H9 (cell line): ENCODE results near the gene KLF15. TPM values are rescaled to one million over a fixed set of nuclear protein-coding genes. Genes with fewer than 3 reads are reported as not detected.
A peak's percentile ranks its signal among the peaks of the same experiment; 100 is the strongest.

Experiments used
- DNase-seq: peaks from one replicate; pipeline ENCODE4 v3.0.0-alpha.2; 2017
- H2AFZ ChIP-seq: one replicate; pipeline ENCODE4 v1.6.1; 2013; ENCODE audit warnings: mild to moderate bottlenecking, low read length, control low read depth, moderate library complexity
- H2AK5ac ChIP-seq: 2 replicates; pipeline ENCODE4 v1.6.1; 2013; ENCODE audit warnings: low read length, control low read depth, mixed read lengths; ENCODE audit not compliant: insufficient read length
- H2BK120ac ChIP-seq: one replicate; pipeline ENCODE4 v1.6.1; 2013; ENCODE audit warnings: low read depth, mild to moderate bottlenecking, low read length, control low read depth, inconsistent platforms; ENCODE audit not compliant: poor library complexity, severe bottlenecking
- H2BK12ac ChIP-seq: 2 replicates; pipeline ENCODE4 v1.6.1; 2013; ENCODE audit warnings: low read length, control low read depth, mixed read lengths, low read depth; ENCODE audit not compliant: insufficient read length
- H2BK15ac ChIP-seq: 2 replicates; pipeline ENCODE4 v1.6.1; 2013; ENCODE audit warnings: low read depth, low read length, control low read depth
- H2BK20ac ChIP-seq: one replicate; pipeline ENCODE4 v1.6.1; 2013; ENCODE audit warnings: low read depth, mild to moderate bottlenecking, low read length, control low read depth, inconsistent platforms; ENCODE audit not compliant: poor library complexity, severe bottlenecking
- H2BK5ac ChIP-seq: 2 replicates; pipeline ENCODE4 v1.6.1; 2013; ENCODE audit warnings: low read length, control low read depth, mixed read lengths; ENCODE audit not compliant: insufficient read length
- H3K14ac ChIP-seq: 2 replicates; pipeline ENCODE4 v1.6.1; 2013; ENCODE audit warnings: low read length, control low read depth; ENCODE audit not compliant: insufficient read depth
- H3K18ac ChIP-seq: 2 replicates; pipeline ENCODE4 v1.6.1; 2013; ENCODE audit warnings: low read depth, mild to moderate bottlenecking, mixed read lengths, low read length, control low read depth; ENCODE audit not compliant: insufficient read length
- H3K23ac ChIP-seq: 2 replicates; pipeline ENCODE4 v1.6.1; 2013; ENCODE audit warnings: low read length, control low read depth, mixed read lengths, low read depth; ENCODE audit not compliant: insufficient read length
- H3K23me2 ChIP-seq: 2 replicates; pipeline ENCODE4 v1.6.1; 2013; ENCODE audit warnings: low read depth, mild to moderate bottlenecking, mixed read lengths, low read length, control low read depth; ENCODE audit not compliant: insufficient read length, poor library complexity, severe bottlenecking
- H3K27ac ChIP-seq: 2 replicates; pipeline ENCODE4 v1.5.1; 2013; ENCODE audit warnings: low read length, control low read depth, mixed read lengths, low read depth; ENCODE audit not compliant: insufficient read length
- H3K27me3 ChIP-seq: 2 replicates; pipeline ENCODE4 v1.6.1; 2013; ENCODE audit warnings: low read length, control low read depth, inconsistent platforms; ENCODE audit not compliant: insufficient read depth
- H3K4ac ChIP-seq: 2 replicates; pipeline ENCODE4 v1.6.1; 2013; ENCODE audit warnings: low read depth, mild to moderate bottlenecking, control low read depth, inconsistent platforms, low read length, moderate library complexity
- H3K4me1 ChIP-seq: 2 replicates; pipeline ENCODE4 v1.6.1; 2013; ENCODE audit warnings: low read length, control low read depth, inconsistent platforms; ENCODE audit not compliant: insufficient read depth
- H3K4me2 ChIP-seq: 2 replicates; pipeline ENCODE4 v1.6.1; 2013; ENCODE audit warnings: low read length, control low read depth, mixed read lengths; ENCODE audit not compliant: insufficient read length, insufficient read depth
- H3K56ac ChIP-seq: 2 replicates; pipeline ENCODE4 v1.6.1; 2013; ENCODE audit warnings: low read depth, mild to moderate bottlenecking, mixed read lengths, low read length, control low read depth; ENCODE audit not compliant: insufficient read length
- H3K79me1 ChIP-seq: 2 replicates; pipeline ENCODE4 v1.6.1; 2013; ENCODE audit warnings: low read depth, mild to moderate bottlenecking, moderate library complexity, low read length, control low read depth, inconsistent platforms; ENCODE audit not compliant: insufficient read depth, poor library complexity, severe bottlenecking
- H3K79me2 ChIP-seq: 2 replicates; pipeline ENCODE4 v1.6.1; 2013; ENCODE audit warnings: low read length, control low read depth, inconsistent platforms; ENCODE audit not compliant: insufficient read depth
- H3K9ac ChIP-seq: 2 replicates; pipeline ENCODE4 v1.6.1; 2013; ENCODE audit warnings: low read length, control low read depth, mixed read lengths; ENCODE audit not compliant: insufficient read length; ENCODE audit errors: extremely low read depth
- H3K9me3 ChIP-seq: one replicate; pipeline ENCODE4 v1.6.1; 2013; ENCODE audit warnings: low read depth, low read length, inconsistent platforms; ENCODE audit not compliant: control insufficient read depth
- H3T11ph ChIP-seq: one replicate; pipeline ENCODE4 v1.6.1; 2013; ENCODE audit warnings: mild to moderate bottlenecking, low read length, control low read depth, inconsistent platforms
- H4K20me1 ChIP-seq: one replicate; pipeline ENCODE4 v1.6.1; 2013; ENCODE audit not compliant: control insufficient read depth, insufficient read length, insufficient read depth
- H4K5ac ChIP-seq: 2 replicates; pipeline ENCODE4 v1.6.1; 2013; ENCODE audit warnings: low read depth, mild to moderate bottlenecking, mixed read lengths, low read length, control low read depth; ENCODE audit not compliant: insufficient read length
- H4K8ac ChIP-seq: replicated peaks from 2 replicates; pipeline ENCODE4 v1.6.1; 2013; ENCODE audit warnings: low read length, control low read depth, mixed read lengths, low read depth; ENCODE audit not compliant: insufficient read length
- H4K91ac ChIP-seq: 2 replicates; pipeline ENCODE4 v1.6.1; 2013; ENCODE audit warnings: low read depth, mild to moderate bottlenecking, moderate library complexity, mixed read lengths, low read length, control low read depth; ENCODE audit not compliant: insufficient read length
- H3K27ac Mint-ChIP-seq, 3 experiments: 2 replicates in 2 of 3; 3 replicates in 1 of 3; pipeline ENCODE4 v1.8.0; 2020 to 2021; ENCODE audit warnings: mixed read lengths in 3 of 3, mild to moderate bottlenecking in 1 of 3, moderate library complexity in 1 of 3
- H3K27me3 Mint-ChIP-seq: 2 replicates; pipeline ENCODE4 v1.8.0; 2021; ENCODE audit warnings: low read depth, mild to moderate bottlenecking, moderate library complexity, mixed read lengths
- H3K36me3 Mint-ChIP-seq, 3 experiments: 2 replicates in 2 of 3; 3 replicates in 1 of 3; pipeline ENCODE4 v1.8.0; 2020 to 2021; ENCODE audit warnings: low read depth in 3 of 3, mixed read lengths in 3 of 3; ENCODE audit not compliant: insufficient read depth in 1 of 3
- H3K4me1 Mint-ChIP-seq, 2 experiments: 2 replicates each; pipeline ENCODE4 v1.8.0; 2020; ENCODE audit warnings: mixed read lengths in 2 of 2
- H3K4me3 Mint-ChIP-seq, 2 experiments: 2 replicates in 1 of 2; 3 replicates in 1 of 2; pipeline ENCODE4 v1.8.0; 2020 to 2021; ENCODE audit warnings: mild to moderate bottlenecking in 2 of 2, mixed read lengths in 2 of 2, moderate library complexity in 1 of 2
- H3K9me3 Mint-ChIP-seq, 2 experiments: 2 replicates in 1 of 2; 3 replicates in 1 of 2; pipeline ENCODE4 v1.8.0; 2020; ENCODE audit warnings: mild to moderate bottlenecking in 2 of 2, mixed read lengths in 2 of 2, moderate library complexity in 1 of 2
- WGBS: extraction: QIAGEN DNeasy Blood & Tissue Kit; methylation state at CpG from one replicate; pipeline ENCODE4 v1.1.7; 2013; ENCODE audit warnings: missing lambda C conversion rate, low lambda C conversion rate, mixed read lengths; ENCODE audit not compliant: insufficient read length; ENCODE audit errors: extremely low coverage; 5-methylcytosine and 5-hydroxymethylcytosine counted together
- total RNA-seq: library from RNA; stranded (reverse); gene quantifications from 2 replicates; pipeline ENCODE4 v1.2.1, GENCODE V29; 2021
- TF ChIP-seq, protein P1 (sequence below): fragments of 200-600 bp; sonication (generic); conservative IDR thresholded peaks from 3 replicates; pipeline ENCODE4 v1.8.0; 2021; ENCODE audit warnings: antibody characterized with exemption, mild to moderate bottlenecking

The KLF15 gene
- total RNA-seq, 1 experiment from 2014 or later, result 10.8 TPM

DNA sequence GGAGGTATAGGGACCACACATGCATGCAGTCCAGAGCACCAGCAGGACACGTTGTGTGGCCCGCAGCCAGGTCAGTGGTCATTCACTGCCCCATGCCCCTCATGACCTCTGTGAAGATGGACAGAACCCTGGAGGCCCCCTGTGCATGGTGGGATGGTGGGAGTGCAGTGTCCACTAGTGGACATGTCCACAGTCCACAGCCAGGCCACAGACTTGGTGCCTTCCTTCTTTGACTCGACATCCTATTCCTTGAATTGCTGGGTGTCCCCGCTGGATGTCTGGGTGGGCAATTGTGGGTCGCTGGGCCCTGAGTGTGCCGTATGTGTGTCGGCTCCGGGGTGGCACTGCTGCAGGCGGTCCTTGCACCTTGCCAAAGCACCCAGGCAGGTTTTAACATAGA lies 35.7 kb downstream of the KLF15 start:
- Mint-ChIP-seq H3K9me3 (peaks cover 4 to 7% of the 10 kb centered on the region in 2 experiments; a peak in 4 of 5 replicates), H3K4me3 (no peak overlapping the region), H3K4me1 (no peaks in the 10 kb centered on the region), H3K36me3 (peaks cover 0 to 3% (median 2%) of the 10 kb centered on the region in 3 experiments; a peak in 3 of 7 replicates), H3K27me3 (peaks cover 12% of the 10 kb centered on the region), H3K27ac (peak overlapping the region in 1 of 3 experiments; percentile 18; a peak in 1 of 7 replicates)
- no peak overlapping the region for H2BK5ac ChIP-seq
- H3K23ac ChIP-seq, result no peak overlapping the region
- no peak overlapping the region for H4K8ac ChIP-seq
- peak; percentile 15 for DNase-seq
- no peak overlapping the region; the same call in 1 of the 2 replicates for H3K14ac ChIP-seq
- H4K91ac ChIP-seq, result no peak overlapping the region
- H3K79me2 ChIP-seq, result no peaks in the 10 kb centered on the region
- H3K27me3 ChIP-seq, result no peaks in the 10 kb centered on the region
- no peak overlapping the region for H2BK20ac ChIP-seq
- no peak overlapping the region for H2AFZ ChIP-seq
- no peaks in the 10 kb centered on the region for H3K4me1 ChIP-seq
- no CpG with 5 or more reads among the region's 9 CpGs for WGBS
- TF ChIP-seq, protein P1, sequence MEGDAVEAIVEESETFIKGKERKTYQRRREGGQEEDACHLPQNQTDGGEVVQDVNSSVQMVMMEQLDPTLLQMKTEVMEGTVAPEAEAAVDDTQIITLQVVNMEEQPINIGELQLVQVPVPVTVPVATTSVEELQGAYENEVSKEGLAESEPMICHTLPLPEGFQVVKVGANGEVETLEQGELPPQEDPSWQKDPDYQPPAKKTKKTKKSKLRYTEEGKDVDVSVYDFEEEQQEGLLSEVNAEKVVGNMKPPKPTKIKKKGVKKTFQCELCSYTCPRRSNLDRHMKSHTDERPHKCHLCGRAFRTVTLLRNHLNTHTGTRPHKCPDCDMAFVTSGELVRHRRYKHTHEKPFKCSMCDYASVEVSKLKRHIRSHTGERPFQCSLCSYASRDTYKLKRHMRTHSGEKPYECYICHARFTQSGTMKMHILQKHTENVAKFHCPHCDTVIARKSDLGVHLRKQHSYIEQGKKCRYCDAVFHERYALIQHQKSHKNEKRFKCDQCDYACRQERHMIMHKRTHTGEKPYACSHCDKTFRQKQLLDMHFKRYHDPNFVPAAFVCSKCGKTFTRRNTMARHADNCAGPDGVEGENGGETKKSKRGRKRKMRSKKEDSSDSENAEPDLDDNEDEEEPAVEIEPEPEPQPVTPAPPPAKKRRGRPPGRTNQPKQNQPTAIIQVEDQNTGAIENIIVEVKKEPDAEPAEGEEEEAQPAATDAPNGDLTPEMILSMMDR, result no peak
- no peak overlapping the region for H2AK5ac ChIP-seq
- no peak overlapping the region for H3K56ac ChIP-seq
- H3K23me2 ChIP-seq, result no peaks in the 10 kb centered on the region
- H2BK120ac ChIP-seq, result no peak overlapping the region
- no peak overlapping the region for H3K9ac ChIP-seq
- no peak overlapping the region for H3K27ac ChIP-seq
- H3K4ac ChIP-seq, result no peak overlapping the region
- no peak overlapping the region for H2BK12ac ChIP-seq
- H3K79me1 ChIP-seq, result no peaks in the 10 kb centered on the region
- H2BK15ac ChIP-seq, result no peak overlapping the region
- H3T11ph ChIP-seq, result no peak overlapping the region
- H3K4me2 ChIP-seq, result no peak overlapping the region
- no peak overlapping the region for H4K5ac ChIP-seq
- no peaks in the 10 kb centered on the region for H3K9me3 ChIP-seq
- no peak overlapping the region for H3K18ac ChIP-seq
- H4K20me1 ChIP-seq, result no peaks in the 10 kb centered on the region
